ENCODE results near the gene CALR3. TPM values are rescaled to one million over a fixed set of nuclear protein-coding genes. Genes with fewer than 3 reads are reported as not detected.

The CALR3 gene
- total and polyA plus RNA-seq, 2 of the 8 experiments (the other 6 are each of a cell fraction or from before 2014, with no cell fraction given), result 0.11 to 0.32 TPM

- H3K9me3 ChIP-seq (ENCODE audit: insufficient read depth in 2 of 2, low read depth in 1 of 2, low read length in 1 of 2), result no peaks in the 10 kb centered on the region
- H3K4ac ChIP-seq (replicated peaks; ENCODE audit: insufficient read length, low read depth, low read length), result no peak overlapping the region
- no peak overlapping the region for H2BK12ac ChIP-seq (ENCODE audit: low read depth, low read length)
- FAIRE-seq, result no peak
- no peak overlapping the region for H3K9ac ChIP-seq (replicated peaks in 1 of 4; ENCODE audit: extremely low read depth in 1 of 4, low read depth in 3 of 4, low read length in 3 of 4)
- no peak overlapping the region for H2AK5ac ChIP-seq (ENCODE audit: low read depth, low read length)
- DNase-seq (ENCODE audit: low read depth in 1 of 2, low spot score in 2 of 2), result no peak
- no peaks in the 10 kb centered on the region for H3K23me2 ChIP-seq (ENCODE audit: low read depth, low read length)
- no peak overlapping the region for H4K91ac ChIP-seq (replicated peaks; ENCODE audit: insufficient read length, low read length)
- no peak overlapping the region for H2BK15ac ChIP-seq (ENCODE audit: low read length)
- H3K27ac ChIP-seq (ENCODE audit: low read depth, low read length), result no peak overlapping the region
- no peak overlapping the region for H3K14ac ChIP-seq (ENCODE audit: insufficient read length)
- H3K23ac ChIP-seq (ENCODE audit: insufficient read length), result no peak overlapping the region
- no peak overlapping the region for H3K18ac ChIP-seq (ENCODE audit: extremely low read depth, low read length)
- no peaks in the 10 kb centered on the region for H3K27me3 ChIP-seq (replicated peaks in 1 of 4; ENCODE audit: control insufficient read depth in 3 of 4, extremely low read depth in 1 of 4, insufficient read depth in 3 of 4, low read length in 3 of 4)
- no peak overlapping the region for H4K5ac ChIP-seq (ENCODE audit: insufficient read length, low read depth, low read length)
- no peaks in the 10 kb centered on the region for H3K4me1 ChIP-seq (replicated peaks in 1 of 4; ENCODE audit: control insufficient read depth in 3 of 4, insufficient read depth in 4 of 4, low read length in 3 of 4)
- H3K56ac ChIP-seq (replicated peaks; ENCODE audit: insufficient read length, low read depth, low read length), result no peak overlapping the region
- no peak overlapping the region for H3K4me2 ChIP-seq (ENCODE audit: insufficient read depth in 1 of 2, low read depth in 2 of 2, low read length in 2 of 2)
- H3K36me3 ChIP-seq (ENCODE audit: control insufficient read depth in 2 of 4, insufficient read depth in 4 of 4, low read length in 3 of 4), result peaks cover 23 to 52% (median 50%) of the 10 kb centered on the region in 4 experiments
- H4K20me1 ChIP-seq (replicated peaks in 1 of 2; ENCODE audit: control insufficient read depth in 1 of 2, insufficient read depth in 2 of 2, low read length in 2 of 2), result peaks cover 14 to 27% of the 10 kb centered on the region in 2 experiments
- ChIA-PET CTCF (ENCODE audit: partially characterized antibody) (interaction anchor here (0.6 to 6.1 kb wide), 12 partner anchors 10 to 116 kb away, joined by 3 to 67 read pairs (median 4); no protein-coding TSS in a partner anchor), POLR2A (ENCODE audit: partially characterized antibody) (interaction anchor here (0.7 to 4.5 kb wide), 9 partner anchors 9 to 75 kb away, joined by 3 to 34 read pairs (median 4); partner anchors contain the start of genes C19orf44 and CALR3)
- no peak overlapping the region for H2BK20ac ChIP-seq (ENCODE audit: low read length)
- no peak overlapping the region for H2AFZ ChIP-seq (ENCODE audit: low read length)
- no peak overlapping the region for H2BK120ac ChIP-seq (replicated peaks; ENCODE audit: low read depth, low read length)
- 0 out of 2 replicates have a peak overlapping the region, but pooled peaks have one; percentile 18 for H2BK5ac ChIP-seq (ENCODE audit: low read depth, low read length)
- 91% methylated on average over 14 of the region's 14 CpGs; no CpG with 5 or more reads in 1 of the 2 experiments for WGBS, 2 experiments (ENCODE audit: extremely low coverage in 1 of 2, insufficient coverage in 1 of 2, insufficient read length in 1 of 2, insufficient replicate concordance in 2 of 2, low coverage in 1 of 2, low lambda C conversion rate in 2 of 2, missing lambda C conversion rate in 1 of 2)
- H3K79me2 ChIP-seq (ENCODE audit: control insufficient read depth in 1 of 2, insufficient read depth in 2 of 2, low read length in 2 of 2), result no peaks in the 10 kb centered on the region
- H3K79me1 ChIP-seq (ENCODE audit: low read depth, low read length), result no peaks in the 10 kb centered on the region
- H4K8ac ChIP-seq (ENCODE audit: extremely low read depth, insufficient read depth, low read length), result no peak overlapping the region
- H3K4me3 ChIP-seq (ENCODE audit: extremely low read depth in 1 of 4, insufficient read depth in 2 of 4, low read depth in 3 of 4, low read length in 4 of 4), result no peak overlapping the region
- no peak for TF ChIP-seq CTBP2 (IDR thresholded peaks at IDR 0.05; ENCODE audit: borderline replicate concordance, insufficient read depth, insufficient read length, low read length)
- no peak for TF ChIP-seq SIX5 (IDR thresholded peaks at IDR 0.05; ENCODE audit: low read depth, low read length)
- TF ChIP-seq SP2 (IDR thresholded peaks at IDR 0.05; ENCODE audit: low read length), result no peak
- no peak for TF ChIP-seq CEBPB (IDR thresholded peaks at IDR 0.05; ENCODE audit: low read depth, low read length)
- no peak for TF ChIP-seq TBP (IDR thresholded peaks at IDR 0.05; ENCODE audit: low read depth, low read length)
These were observed 21.1 kb upstream of the CALR3 start for GRCh38 chr19:16516923-16517610.

Data from H1 (cell line).